SK-N-SH treated with all-trans-retinoic acid at 6 μM for 48 hours (cell line): ENCODE results near the gene FGFR3.

ENCODE experiments used
- ARNTL ChIP-seq: fragments of 450-650 bp; formaldehyde crosslinking; IDR thresholded peaks from 2 replicates; pipeline ENCODE4 v1.5.0; 2020; ENCODE audit warnings: low read depth, mild to moderate bottlenecking, moderate library complexity, borderline replicate concordance
- CSDC2 ChIP-seq: fragments of 250-450 bp; sonication (Bioruptor Pico); IDR thresholded peaks from 2 replicates; pipeline ENCODE4 v1.5.0; 2020; ENCODE audit warnings: mild to moderate bottlenecking, moderate library complexity
- GLIS3 ChIP-seq: fragments of 250-450 bp; sonication (Bioruptor Pico); IDR thresholded peaks from 2 replicates; pipeline ENCODE4 v1.5.0; 2020; ENCODE audit warnings: mild to moderate bottlenecking, moderate library complexity
- ISL1 ChIP-seq: fragments of 250-450 bp; sonication (Bioruptor Pico); IDR thresholded peaks from 2 replicates; pipeline ENCODE4 v2.1.2; 2022; ENCODE audit warnings: mild to moderate bottlenecking, moderate library complexity
- PATZ1 ChIP-seq: fragments of 250-450 bp; sonication (Bioruptor Pico); IDR thresholded peaks from 2 replicates; pipeline ENCODE4 v1.8.0; 2020; ENCODE audit warnings: mild to moderate bottlenecking, moderate library complexity, borderline replicate concordance
- PPARA ChIP-seq: fragments of 250-450 bp; sonication (Bioruptor Pico); IDR thresholded peaks from 2 replicates; pipeline ENCODE4 v1.5.0; 2020; ENCODE audit warnings: mild to moderate bottlenecking, borderline replicate concordance
- RARB ChIP-seq: fragments of 250-450 bp; sonication (Bioruptor Pico); IDR thresholded peaks from 2 replicates; pipeline ENCODE4 v1.8.0; 2021; ENCODE audit warnings: mild to moderate bottlenecking, moderate library complexity
- SNAI2 ChIP-seq: fragments of 250-450 bp; sonication (Bioruptor Pico); IDR thresholded peaks from 2 replicates; pipeline ENCODE4 v1.5.0; 2020; ENCODE audit warnings: mild to moderate bottlenecking, moderate library complexity
- TOX ChIP-seq: fragments of 250-450 bp; sonication (Bioruptor Pico); IDR thresholded peaks from 2 replicates; pipeline ENCODE4 v1.8.0; 2021; ENCODE audit warnings: mild to moderate bottlenecking, moderate library complexity, borderline replicate concordance
- ZFP3 ChIP-seq: fragments of 250-450 bp; sonication (Bioruptor Pico); IDR thresholded peaks from 2 replicates; pipeline ENCODE4 v1.5.0; 2020; ENCODE audit warnings: mild to moderate bottlenecking, moderate library complexity
- ZNF565 ChIP-seq: fragments of 450-650 bp; formaldehyde crosslinking; conservative IDR thresholded peaks from 2 replicates; pipeline ENCODE4 v1.5.0; 2020; ENCODE audit warnings: low read depth, mild to moderate bottlenecking, moderate library complexity
- TF ChIP-seq, protein P1 (sequence below): fragments of 250-450 bp; sonication (Bioruptor Pico); IDR thresholded peaks from 2 replicates; pipeline ENCODE4 v1.8.0; 2021; ENCODE audit warnings: low read depth, mild to moderate bottlenecking, moderate library complexity, borderline replicate concordance

DNA sequence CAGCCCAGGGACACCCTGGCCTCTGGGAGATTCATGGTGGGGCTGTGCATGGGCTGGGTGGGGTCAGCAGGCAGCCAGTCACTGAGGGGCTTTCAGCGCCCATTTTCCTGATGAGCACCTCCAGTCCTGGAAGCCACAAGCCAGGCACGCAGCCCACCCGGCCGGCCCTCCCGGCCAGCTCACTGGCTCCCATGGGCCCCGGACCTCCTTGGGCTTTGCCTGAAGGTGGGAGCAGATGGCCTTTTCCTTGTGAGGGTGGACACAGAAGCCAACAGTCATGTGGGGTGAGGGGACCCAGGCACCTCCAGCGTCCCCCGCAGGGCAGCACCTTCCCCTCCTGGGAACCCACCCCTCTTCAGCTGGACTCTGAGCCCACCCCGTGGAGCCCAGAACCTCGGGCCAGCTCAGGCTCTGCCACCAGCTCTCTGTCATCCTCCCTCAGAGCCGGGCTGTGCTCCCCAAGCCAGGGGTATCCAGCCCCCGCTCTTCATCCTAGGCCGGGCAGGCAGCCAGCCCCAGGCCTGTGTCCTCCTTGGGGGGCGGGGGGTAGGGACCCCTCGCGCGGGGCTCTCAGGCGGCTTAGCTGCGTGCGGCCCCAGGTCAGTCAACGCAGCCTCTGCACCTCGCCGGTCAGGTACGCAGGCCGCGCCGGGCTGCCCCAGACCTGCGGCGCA is 798 bp upstream of the FGFR3 start:
- TF ChIP-seq RARB (CRISPR knock-in tag) (no peak), PATZ1 (CRISPR knock-in tag) (no peak), TOX (CRISPR knock-in tag) (no peak), ISL1 (CRISPR knock-in tag) (no peak), ZFP3 (no peak), GLIS3 (CRISPR knock-in tag) (no peak), CSDC2 (no peak), PPARA (CRISPR knock-in tag) (no peak), ZNF565 (CRISPR knock-in tag) (no peak), SNAI2 (CRISPR knock-in tag) (no peak), ARNTL (CRISPR knock-in tag) (no peak)
- TF ChIP-seq, protein P1, sequence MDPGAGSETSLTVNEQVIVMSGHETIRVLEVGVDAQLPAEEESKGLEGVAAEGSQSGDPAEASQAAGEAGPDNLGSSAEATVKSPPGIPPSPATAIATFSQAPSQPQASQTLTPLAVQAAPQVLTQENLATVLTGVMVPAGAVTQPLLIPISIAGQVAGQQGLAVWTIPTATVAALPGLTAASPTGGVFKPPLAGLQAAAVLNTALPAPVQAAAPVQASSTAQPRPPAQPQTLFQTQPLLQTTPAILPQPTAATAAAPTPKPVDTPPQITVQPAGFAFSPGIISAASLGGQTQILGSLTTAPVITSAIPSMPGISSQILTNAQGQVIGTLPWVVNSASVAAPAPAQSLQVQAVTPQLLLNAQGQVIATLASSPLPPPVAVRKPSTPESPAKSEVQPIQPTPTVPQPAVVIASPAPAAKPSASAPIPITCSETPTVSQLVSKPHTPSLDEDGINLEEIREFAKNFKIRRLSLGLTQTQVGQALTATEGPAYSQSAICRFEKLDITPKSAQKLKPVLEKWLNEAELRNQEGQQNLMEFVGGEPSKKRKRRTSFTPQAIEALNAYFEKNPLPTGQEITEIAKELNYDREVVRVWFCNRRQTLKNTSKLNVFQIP = no peak
